SH-SY5Y (cell line): Measurements from ENCODE around the gene HMGCLL1.

Experiments
- GATA2 ChIP-seq: IDR thresholded peaks from 2 replicates; pipeline ENCODE4 v1.6.1; 2011; ENCODE audit warnings: mild to moderate bottlenecking, low read depth, low read length
- GATA3 ChIP-seq: IDR thresholded peaks from 2 replicates; pipeline ENCODE4 v1.6.1; 2011; ENCODE audit warnings: low read depth, mild to moderate bottlenecking, low read length, moderate library complexity

DNA sequence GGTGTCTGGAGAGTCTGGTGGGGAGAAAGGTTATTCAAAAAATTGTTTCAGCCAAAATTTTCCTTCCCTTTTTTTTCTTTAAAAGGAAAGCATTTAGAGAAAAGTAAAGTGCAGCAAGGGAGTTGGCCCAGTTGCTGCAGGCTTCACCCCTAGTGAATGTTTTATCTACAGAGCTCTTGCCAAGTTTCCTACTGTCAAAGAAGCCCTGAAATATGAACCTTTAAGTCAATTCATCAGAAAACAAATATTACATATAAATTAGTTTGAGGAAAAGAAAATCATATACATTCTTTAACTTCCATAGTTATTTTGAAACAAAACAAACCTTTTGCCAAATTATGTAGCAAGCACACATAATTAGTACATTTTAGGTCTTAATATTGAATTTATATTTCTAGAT lies 25.0 kb upstream of the HMGCLL1 start:
- TF ChIP-seq GATA3 (no peak), GATA2 (no peak)
